ENCODE results near the gene TOGARAM1.

DNA sequence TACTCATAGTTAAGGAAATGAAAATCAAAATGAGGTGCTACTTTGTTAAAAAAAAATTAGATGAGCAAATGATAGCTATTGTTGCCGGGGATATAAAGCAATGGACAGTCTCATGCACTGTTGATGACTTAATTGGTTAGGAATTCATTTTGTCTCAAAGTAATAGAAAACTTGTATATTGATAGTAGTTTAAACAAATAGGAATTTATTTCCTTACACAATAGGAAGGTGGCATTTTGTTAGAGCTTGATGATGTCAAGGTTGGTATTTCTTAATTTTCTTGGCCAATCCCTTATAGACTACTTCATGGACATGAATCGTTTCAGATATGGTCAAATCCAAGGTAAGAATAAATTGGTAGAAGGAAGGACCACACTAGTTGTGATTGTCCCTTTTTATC is 129.7 kb downstream of the TOGARAM1 start:
- TF ChIP-seq, protein P1, sequence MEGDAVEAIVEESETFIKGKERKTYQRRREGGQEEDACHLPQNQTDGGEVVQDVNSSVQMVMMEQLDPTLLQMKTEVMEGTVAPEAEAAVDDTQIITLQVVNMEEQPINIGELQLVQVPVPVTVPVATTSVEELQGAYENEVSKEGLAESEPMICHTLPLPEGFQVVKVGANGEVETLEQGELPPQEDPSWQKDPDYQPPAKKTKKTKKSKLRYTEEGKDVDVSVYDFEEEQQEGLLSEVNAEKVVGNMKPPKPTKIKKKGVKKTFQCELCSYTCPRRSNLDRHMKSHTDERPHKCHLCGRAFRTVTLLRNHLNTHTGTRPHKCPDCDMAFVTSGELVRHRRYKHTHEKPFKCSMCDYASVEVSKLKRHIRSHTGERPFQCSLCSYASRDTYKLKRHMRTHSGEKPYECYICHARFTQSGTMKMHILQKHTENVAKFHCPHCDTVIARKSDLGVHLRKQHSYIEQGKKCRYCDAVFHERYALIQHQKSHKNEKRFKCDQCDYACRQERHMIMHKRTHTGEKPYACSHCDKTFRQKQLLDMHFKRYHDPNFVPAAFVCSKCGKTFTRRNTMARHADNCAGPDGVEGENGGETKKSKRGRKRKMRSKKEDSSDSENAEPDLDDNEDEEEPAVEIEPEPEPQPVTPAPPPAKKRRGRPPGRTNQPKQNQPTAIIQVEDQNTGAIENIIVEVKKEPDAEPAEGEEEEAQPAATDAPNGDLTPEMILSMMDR (conservative IDR thresholded peaks at IDR 0.05): no peak
- no peak for TF ChIP-seq EZH2 (IDR thresholded peaks at IDR 0.05; ENCODE audit: low read depth)

Measured in PC-9 (cell line).